A549 (cell line): ENCODE results near the gene SPG21. TPM values are rescaled to one million over a fixed set of nuclear protein-coding genes. Genes with fewer than 3 reads are reported as not detected.
"Not testable (repeated sequence)": the region's sequence is repeated elsewhere in the genome, so short reads cannot be mapped to it uniquely, and the experiment has no call there.

ENCODE experiments used
- ATAC-seq, 2 experiments: fragments of 200-7000 bp in 1 of 2; fragments of >200 bp in 1 of 2; cut with Nextera tagmentation in 1 of 2; cut with Tn5 transposase in 1 of 2; 3 replicates each; pipeline versions ENCODE4 v1.8.0 to v1.9.1; 2018 to 2020; ENCODE audit warnings: mild to moderate bottlenecking in 1 of 2, moderate library complexity in 1 of 2
- CTCF ChIA-PET: fragments of 300-600 bp; sonication (Branson Sonifier 250); formaldehyde crosslinking; extraction: SDS; loops from one replicate; lab custom pipeline; 2021; ENCODE audit warnings: antibody characterized with exemption, inconsistent platforms; lab: Yijun Ruan, JAX
- POLR2A ChIA-PET: fragments of 350-600 bp; formaldehyde crosslinking; extraction: SDS; loops from one replicate; lab custom pipeline; 2021; ENCODE audit warnings: antibody characterized with exemption, inconsistent platforms; lab: Yijun Ruan, JAX
- DNase-seq, 2 experiments: peaks; one replicate each; pipeline versions ENCODE4 v3.0.0 to v3.0.0-alpha.2; 2011 to 2016; ENCODE audit warnings: low read depth in 1 of 2, low spot score in 1 of 2
- FAIRE-seq: peaks from 2 replicates; lab custom pipeline; 2011; peaks lifted over from hg19 to GRCh38; lab: Jason Lieb, UNC
- H3K27ac ChIP-seq, 2 experiments: fragments of >200 bp; sonication (Bioruptor Twin); formaldehyde crosslinking; 3 replicates each; pipeline ENCODE4 v1.5.1; 2016 to 2017
- H3K4me1 ChIP-seq: fragments of >200 bp; sonication (Bioruptor Twin); formaldehyde crosslinking; 3 replicates; pipeline ENCODE4 v1.6.1; 2016
- H3K4me2 ChIP-seq: fragments of >200 bp; sonication (Bioruptor Twin); formaldehyde crosslinking; 3 replicates; pipeline ENCODE4 v1.6.1; 2016
- H3K4me3 ChIP-seq: fragments of >200 bp; sonication (Bioruptor Twin); formaldehyde crosslinking; 3 replicates; pipeline ENCODE4 v1.5.1; 2016
- H3K9me3 ChIP-seq: fragments of >200 bp; sonication (Bioruptor Twin); formaldehyde crosslinking; 3 replicates; pipeline ENCODE4 v1.6.1; 2016
- ATOH8 ChIP-seq: fragments of 250-450 bp; sonication (Bioruptor Pico); IDR thresholded peaks from 2 replicates; pipeline ENCODE4 v1.5.0; 2020; ENCODE audit warnings: low read depth, mild to moderate bottlenecking, moderate library complexity
- CBX8 ChIP-seq: fragments of 200-600 bp; sonication (generic); IDR thresholded peaks from 2 replicates; pipeline ENCODE4 v1.6.1; 2016
- CHD2 ChIP-seq: fragments of 150-350 bp; IDR thresholded peaks from 2 replicates; pipeline ENCODE4 v1.6.1; 2014; ENCODE audit warnings: low read length; ENCODE audit not compliant: partially characterized antibody
- EHF ChIP-seq: fragments of 250-450 bp; sonication (Bioruptor Pico); IDR thresholded peaks from 2 replicates; pipeline ENCODE4 v1.5.0; 2020; ENCODE audit warnings: mild to moderate bottlenecking
- EP300 ChIP-seq, 2 experiments: fragments of >200 bp; sonication (Bioruptor Twin); formaldehyde crosslinking; IDR thresholded peaks; 2 replicates in 1 of 2; 3 replicates in 1 of 2; pipeline ENCODE4 v1.6.1; 2016 to 2017
- ESRRA ChIP-seq: fragments of 150-350 bp; IDR thresholded peaks from 2 replicates; pipeline ENCODE4 v1.6.1; 2014; ENCODE audit warnings: mild to moderate bottlenecking, low read length, borderline replicate concordance
- HDAC2 ChIP-seq: fragments of 200-600 bp; sonication (generic); IDR thresholded peaks from 2 replicates; pipeline ENCODE4 v1.6.1; 2016
- HES2 ChIP-seq: fragments of >200 bp; sonication (Bioruptor Twin); formaldehyde crosslinking; IDR thresholded peaks from 2 replicates; pipeline ENCODE4 v1.6.1; 2016
- HEYL ChIP-seq: fragments of 250-450 bp; sonication (Bioruptor Pico); IDR thresholded peaks from 2 replicates; pipeline ENCODE4 v1.8.0; 2021; ENCODE audit warnings: mild to moderate bottlenecking, moderate library complexity
- HOXB13 ChIP-seq: fragments of 250-450 bp; sonication (Bioruptor Pico); IDR thresholded peaks from 2 replicates; pipeline ENCODE4 v1.5.0; 2020; ENCODE audit warnings: low read depth, mild to moderate bottlenecking, moderate library complexity
- JUN ChIP-seq, 2 experiments: fragments of >200 bp; sonication (Bioruptor Twin); formaldehyde crosslinking; IDR thresholded peaks; 2 replicates in 1 of 2; 3 replicates in 1 of 2; pipeline ENCODE4 v1.6.1; 2016 to 2017
- KDM5A ChIP-seq: fragments of 200-600 bp; sonication (generic); IDR thresholded peaks from 2 replicates; pipeline ENCODE4 v1.6.1; 2016; ENCODE audit warnings: antibody characterized with exemption, mild to moderate bottlenecking
- MAFK ChIP-seq: fragments of 450-650 bp; IDR thresholded peaks from 2 replicates; pipeline ENCODE4 v1.6.1; 2014; ENCODE audit not compliant: partially characterized antibody
- NFE2L2 ChIP-seq: fragments of 150-350 bp; conservative IDR thresholded peaks from 2 replicates; pipeline ENCODE4 v1.6.1; 2014; ENCODE audit warnings: low read length
- POLR2A ChIP-seq: IDR thresholded peaks from 2 replicates; pipeline ENCODE4 v1.6.1; 2012; ENCODE audit warnings: mild to moderate bottlenecking, low read length
- POLR2AphosphoS2 ChIP-seq: conservative IDR thresholded peaks from 2 replicates; pipeline ENCODE4 v1.6.1; 2012; ENCODE audit warnings: low read length, improper control_type of control experiment, inconsistent platforms
- RAD21 ChIP-seq, 2 experiments: fragments of >200 bp in 1 of 2; sonication (Bioruptor Twin) in 1 of 2; formaldehyde crosslinking in 1 of 2; IDR thresholded peaks in 1 of 2; conservative IDR thresholded peaks in 1 of 2; 2 replicates in 1 of 2; 3 replicates in 1 of 2; pipeline ENCODE4 v1.6.1; 2012 to 2018; ENCODE audit warnings: inconsistent platforms in 1 of 2
- RARB ChIP-seq: fragments of 250-450 bp; sonication (Bioruptor Pico); IDR thresholded peaks from 2 replicates; pipeline ENCODE4 v1.8.0; 2021; ENCODE audit warnings: mild to moderate bottlenecking, moderate library complexity
- RFX5 ChIP-seq: fragments of 450-650 bp; IDR thresholded peaks from 2 replicates; pipeline ENCODE4 v1.7.1; 2014; ENCODE audit warnings: antibody characterized with exemption, mild to moderate bottlenecking, moderate library complexity
- SMC3 ChIP-seq: fragments of >200 bp; sonication (Bioruptor Twin); formaldehyde crosslinking; IDR thresholded peaks from 3 replicates; pipeline ENCODE4 v1.6.1; 2018; ENCODE audit warnings: inconsistent platforms
- WGBS: methylation state at CpG from one replicate; pipeline ENCODE4 v1.1.6; 2017; ENCODE audit errors: missing lambda C conversion rate; 5-methylcytosine and 5-hydroxymethylcytosine counted together
- polyA plus RNA-seq, 4 experiments: library from polyadenylated mRNA; depleted of rRNA in 3 of 4; stranded (reverse); fragments of >200 nt; fragmentation: RNase III in 1 of 4; extraction: RNeasy Plus Mini Kit Qiagen cat#74134 plus additional on column Dnase treatment in 1 of 4; gene quantifications; 2 replicates in 3 of 4; 3 replicates in 1 of 4; pipeline ENCODE4 v1.2.3, GENCODE V29; 2011 to 2017
- TF ChIP-seq, protein P1 (sequence below): IDR thresholded peaks from 2 replicates; pipeline ENCODE4 v1.6.1; 2012
- TF ChIP-seq, protein P2 (sequence below): fragments of 250-450 bp; sonication (Bioruptor Pico); IDR thresholded peaks from 2 replicates; pipeline ENCODE4 v1.5.0; 2021; ENCODE audit warnings: mild to moderate bottlenecking, moderate library complexity, borderline replicate concordance

The SPG21 gene
- polyA plus RNA-seq, 2 of the 4 experiments (the other 2 are of a cell fraction): 117 to 155 TPM

- not testable (repeated sequence) for H3K27ac ChIP-seq, DNase-seq, H3K4me2 ChIP-seq, FAIRE-seq
- 68% methylated on average over 4 of the region's 4 CpGs for WGBS
- TF ChIP-seq NFE2L2: peak; percentile 84
- peak; percentile 83 for TF ChIP-seq MAFK
- TF ChIP-seq, all 56 proteins: peak for 2; not testable (repeated sequence) for 54
- CTCF ChIA-PET: interaction anchor here (2.8 kb wide), 1 partner anchor 67 kb away, joined by 9 read pairs; no protein-coding TSS in a partner anchor
- H3K4me1 ChIP-seq, H3K4me3 ChIP-seq, ATAC-seq, POLR2A ChIA-PET: not testable (repeated sequence)
- peaks cover 15% of the 10 kb centered on the region for H3K9me3 ChIP-seq
These were observed 21.5 kb upstream of the SPG21 start for GRCh38 chr15:65011198-65011597.

- Histone ChIP-seq H3K9me3 (peaks cover 12% of the 10 kb centered on the region), H3K4me2 (no peak overlapping the region), H3K4me3 (no peak overlapping the region), H3K4me1 (no peaks in the 10 kb centered on the region), H3K27ac (no peak overlapping the region)
- ChIA-PET POLR2A (interaction anchor here (0.6 to 1.5 kb wide), 2 partner anchors 19 to 21 kb away, joined by 3 to 4 read pairs; partner anchors contain the start of gene SPG21), CTCF (interaction anchor here (0.8 to 2.5 kb wide), 10 partner anchors 9 to 280 kb away, joined by 3 to 8 read pairs (median 4); partner anchors contain the start of gene SPG21)
- peak; percentile 90 for FAIRE-seq
- ATAC-seq: peak; percentile 59 to 74; a peak in 4 of 6 replicates
- WGBS: 86% methylated on average over 2 of the region's 2 CpGs
- TF ChIP-seq HDAC2 (no peak), POLR2A (no peak), HEYL (CRISPR knock-in tag) (no peak), RAD21 (conservative IDR thresholded peaks at IDR 0.05 in 1 of 2, IDR thresholded peaks at IDR 0.05 in 1 of 2) (0 out of 5 replicates have a peak, but pooled peaks of 1 of the 2 experiments have one; percentile 8), EHF (CRISPR knock-in tag) (no peak), POLR2AphosphoS2 (no peak)
- DNase-seq: no peak
These were observed 19.3 kb upstream of the SPG21 start for GRCh38 chr15:65008983-65009382.

- Histone ChIP-seq H3K9me3 (no peaks in the 10 kb centered on the region), H3K4me3 (no peak overlapping the region), H3K27ac (no peak overlapping the region), H3K4me2 (no peak overlapping the region)
- ChIA-PET POLR2A (no interaction called here), CTCF (interaction anchor here (0.7 kb wide), 2 partner anchors 9 to 47 kb away, joined by 3 read pairs; no protein-coding TSS in a partner anchor)
- no peak for FAIRE-seq
- WGBS: 89% methylated on average over 3 of the region's 3 CpGs
- DNase-seq: no peak
- TF ChIP-seq KDM5A (no peak), HES2 (no peak), EP300 (IDR thresholded peaks at IDR 0.05) (no peak), JUN (IDR thresholded peaks at IDR 0.05) (no peak), CHD2 (no peak), RFX5 (no peak), ESRRA (no peak), CBX8 (no peak), ATOH8 (CRISPR knock-in tag) (no peak), HEYL (CRISPR knock-in tag) (no peak), RARB (CRISPR knock-in tag) (no peak), SMC3 (no peak), HOXB13 (CRISPR knock-in tag) (no peak)
- TF ChIP-seq, protein P1, sequence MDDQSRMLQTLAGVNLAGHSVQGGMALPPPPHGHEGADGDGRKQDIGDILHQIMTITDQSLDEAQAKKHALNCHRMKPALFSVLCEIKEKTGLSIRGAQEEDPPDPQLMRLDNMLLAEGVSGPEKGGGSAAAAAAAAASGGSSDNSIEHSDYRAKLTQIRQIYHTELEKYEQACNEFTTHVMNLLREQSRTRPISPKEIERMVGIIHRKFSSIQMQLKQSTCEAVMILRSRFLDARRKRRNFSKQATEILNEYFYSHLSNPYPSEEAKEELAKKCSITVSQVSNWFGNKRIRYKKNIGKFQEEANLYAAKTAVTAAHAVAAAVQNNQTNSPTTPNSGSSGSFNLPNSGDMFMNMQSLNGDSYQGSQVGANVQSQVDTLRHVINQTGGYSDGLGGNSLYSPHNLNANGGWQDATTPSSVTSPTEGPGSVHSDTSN: no peak
- TF ChIP-seq, protein P2, sequence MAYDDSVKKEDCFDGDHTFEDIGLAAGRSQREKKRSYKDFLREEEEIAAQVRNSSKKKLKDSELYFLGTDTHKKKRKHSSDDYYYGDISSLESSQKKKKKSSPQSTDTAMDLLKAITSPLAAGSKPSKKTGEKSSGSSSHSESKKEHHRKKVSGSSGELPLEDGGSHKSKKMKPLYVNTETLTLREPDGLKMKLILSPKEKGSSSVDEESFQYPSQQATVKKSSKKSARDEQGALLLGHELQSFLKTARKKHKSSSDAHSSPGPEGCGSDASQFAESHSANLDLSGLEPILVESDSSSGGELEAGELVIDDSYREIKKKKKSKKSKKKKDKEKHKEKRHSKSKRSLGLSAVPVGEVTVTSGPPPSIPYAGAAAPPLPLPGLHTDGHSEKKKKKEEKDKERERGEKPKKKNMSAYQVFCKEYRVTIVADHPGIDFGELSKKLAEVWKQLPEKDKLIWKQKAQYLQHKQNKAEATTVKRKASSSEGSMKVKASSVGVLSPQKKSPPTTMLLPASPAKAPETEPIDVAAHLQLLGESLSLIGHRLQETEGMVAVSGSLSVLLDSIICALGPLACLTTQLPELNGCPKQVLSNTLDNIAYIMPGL (CRISPR knock-in tag): no peak
- TF ChIP-seq, all 56 proteins: peak for 0
- no peaks in the 10 kb centered on the region for H3K4me1 ChIP-seq
- no peak for ATAC-seq
These were observed 17.2 kb upstream of the SPG21 start for GRCh38 chr15:65006876-65007275.
